Tibial nerve (tissue), 4 donors: ENCODE results near the gene XIRP2. TPM values are rescaled to one million over a fixed set of nuclear protein-coding genes. Genes with fewer than 3 reads are reported as not detected.

ENCODE experiments used
- DNase-seq, 2 donors: peaks; one replicate each; pipeline ENCODE4 v3.0.0-alpha.2; 2019; ENCODE audit warnings: low spot score in 2 of 2
- H3K27ac ChIP-seq, 4 donors: fragments of 200-600 bp; sonication (generic) in 3 of 4; one replicate each; pipeline ENCODE4 v1.5.1; 2017 to 2019; ENCODE audit warnings: mild to moderate bottlenecking in 1 of 4
- H3K27me3 ChIP-seq, 2 donors: fragments of 200-600 bp; sonication (generic) in 1 of 2; one replicate each; pipeline versions ENCODE4 v1.5.1 to v1.6.0; 2017 to 2019
- H3K36me3 ChIP-seq, 3 donors: fragments of 200-600 bp; sonication (generic); one replicate each; pipeline ENCODE4 v1.5.1; 2018 to 2019
- H3K4me1 ChIP-seq, 4 donors: fragments of 200-600 bp; sonication (generic) in 3 of 4; one replicate each; pipeline ENCODE4 v1.5.1; 2017 to 2019
- H3K4me3 ChIP-seq, 4 donors: fragments of 200-600 bp; sonication (generic) in 3 of 4; one replicate each; pipeline ENCODE4 v1.5.1; 2017 to 2019; ENCODE audit warnings: mild to moderate bottlenecking in 1 of 4, moderate library complexity in 1 of 4
- H3K9me3 ChIP-seq, 4 donors: fragments of 200-600 bp; sonication (generic) in 3 of 4; one replicate each; pipeline ENCODE4 v1.5.1; 2017 to 2019
- EP300 ChIP-seq, 2 donors: sonication (generic); formaldehyde crosslinking; IDR thresholded peaks; one replicate each; pipeline ENCODE4 v1.6.1; 2017; ENCODE audit warnings: antibody characterized with exemption in 2 of 2, mild to moderate bottlenecking in 1 of 2
- POLR2A ChIP-seq, 2 donors: fragments of 450-650 bp; IDR thresholded peaks; one replicate each; pipeline ENCODE4 v1.6.1; 2017; ENCODE audit warnings: antibody characterized with exemption in 2 of 2, mild to moderate bottlenecking in 2 of 2, moderate library complexity in 2 of 2
- WGBS, 2 donors: methylation state at CpG; one replicate each; pipeline ENCODE4 v1.1.5; 2018; 5-methylcytosine and 5-hydroxymethylcytosine counted together
- total RNA-seq, 4 donors: library from RNA; depleted of rRNA; stranded (reverse); fragments of >200 nt; gene quantifications; one replicate each; pipeline ENCODE4 v1.1.0, GENCODE V29; 2016
- TF ChIP-seq, protein P1 (sequence below), 5 experiments: fragments of 200-600 bp in 3 of 5; fragments of 450-650 bp in 2 of 5; sonication (generic) in 3 of 5; IDR thresholded peaks; one replicate each; pipeline ENCODE4 v1.5.1; 2016 to 2019; ENCODE audit warnings: antibody characterized with exemption in 5 of 5, mild to moderate bottlenecking in 3 of 5, moderate library complexity in 2 of 5

Gene XIRP2
- total RNA-seq, 4 donors from 2014 or later, result under 0.01 to 1.8 (median 0.96) TPM

DNA sequence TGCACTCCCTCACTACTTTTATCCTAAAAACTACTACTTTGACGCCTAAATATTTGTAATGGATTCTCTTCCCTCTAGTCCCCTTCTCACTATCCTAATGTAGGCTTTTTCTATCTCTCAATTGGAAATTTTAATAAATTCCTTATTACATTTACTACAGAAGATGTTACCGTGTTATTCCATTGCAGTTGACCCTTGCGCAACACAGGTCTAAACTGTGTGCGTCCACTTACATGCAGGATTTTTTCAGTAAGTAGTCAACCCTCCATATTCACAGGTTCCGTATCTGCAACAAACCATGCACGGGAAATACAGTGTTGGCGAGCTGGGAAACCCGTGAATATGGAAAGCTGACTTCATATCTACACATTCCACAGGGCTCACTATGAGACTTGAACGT, 239.8 kb downstream of the XIRP2 start:
- Histone ChIP-seq H3K27me3 (no peaks in the 10 kb centered on the region), H3K27ac (no peak overlapping the region), H3K4me3 (no peak overlapping the region), H3K36me3 (no peaks in the 10 kb centered on the region), H3K9me3 (no peaks in the 10 kb centered on the region), H3K4me1 (no peaks in the 10 kb centered on the region)
- TF ChIP-seq EP300 (IDR thresholded peaks at IDR 0.05), result no peak
- TF ChIP-seq POLR2A (IDR thresholded peaks at IDR 0.05), result no peak
- TF ChIP-seq, protein P1, sequence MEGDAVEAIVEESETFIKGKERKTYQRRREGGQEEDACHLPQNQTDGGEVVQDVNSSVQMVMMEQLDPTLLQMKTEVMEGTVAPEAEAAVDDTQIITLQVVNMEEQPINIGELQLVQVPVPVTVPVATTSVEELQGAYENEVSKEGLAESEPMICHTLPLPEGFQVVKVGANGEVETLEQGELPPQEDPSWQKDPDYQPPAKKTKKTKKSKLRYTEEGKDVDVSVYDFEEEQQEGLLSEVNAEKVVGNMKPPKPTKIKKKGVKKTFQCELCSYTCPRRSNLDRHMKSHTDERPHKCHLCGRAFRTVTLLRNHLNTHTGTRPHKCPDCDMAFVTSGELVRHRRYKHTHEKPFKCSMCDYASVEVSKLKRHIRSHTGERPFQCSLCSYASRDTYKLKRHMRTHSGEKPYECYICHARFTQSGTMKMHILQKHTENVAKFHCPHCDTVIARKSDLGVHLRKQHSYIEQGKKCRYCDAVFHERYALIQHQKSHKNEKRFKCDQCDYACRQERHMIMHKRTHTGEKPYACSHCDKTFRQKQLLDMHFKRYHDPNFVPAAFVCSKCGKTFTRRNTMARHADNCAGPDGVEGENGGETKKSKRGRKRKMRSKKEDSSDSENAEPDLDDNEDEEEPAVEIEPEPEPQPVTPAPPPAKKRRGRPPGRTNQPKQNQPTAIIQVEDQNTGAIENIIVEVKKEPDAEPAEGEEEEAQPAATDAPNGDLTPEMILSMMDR (IDR thresholded peaks at IDR 0.05), result no peak
- WGBS, 2 donors, result 96 to 97% methylated on average over 9 of the region's 9 CpGs
- DNase-seq, result no peak

DNA sequence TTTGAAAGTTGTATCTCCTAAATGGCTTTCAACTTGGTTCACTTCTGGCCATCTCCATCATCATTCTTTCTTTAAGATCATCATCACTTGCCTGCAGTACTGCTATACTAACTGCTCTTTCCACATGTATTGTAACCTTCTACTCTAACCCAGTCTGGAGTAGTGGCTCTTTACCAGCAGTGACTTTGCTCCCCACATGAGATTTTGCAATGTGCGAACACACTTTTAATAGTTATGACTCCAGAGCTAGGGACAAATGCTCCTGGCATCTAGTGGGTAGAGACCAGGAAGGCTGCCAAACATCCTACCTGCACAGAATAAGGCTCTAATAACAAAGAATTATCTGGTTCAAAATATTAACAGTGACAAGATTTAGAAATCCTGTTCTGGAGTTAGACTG, 243.8 kb downstream of the XIRP2 start:
- no peaks in the 10 kb centered on the region for H3K27me3 ChIP-seq
- WGBS, 2 donors, result 97 to 100% methylated on average over 1 of the region's 1 CpG
- no peaks in the 10 kb centered on the region for H3K9me3 ChIP-seq
- no peaks in the 10 kb centered on the region for H3K4me1 ChIP-seq
- H3K4me3 ChIP-seq, result no peak overlapping the region
- no peaks in the 10 kb centered on the region for H3K36me3 ChIP-seq
- H3K27ac ChIP-seq, result no peak overlapping the region
- TF ChIP-seq EP300 (IDR thresholded peaks at IDR 0.05), result no peak
- no peak for TF ChIP-seq POLR2A (IDR thresholded peaks at IDR 0.05)
- TF ChIP-seq, protein P1 (IDR thresholded peaks at IDR 0.05), result no peak
- no peak for DNase-seq

DNA sequence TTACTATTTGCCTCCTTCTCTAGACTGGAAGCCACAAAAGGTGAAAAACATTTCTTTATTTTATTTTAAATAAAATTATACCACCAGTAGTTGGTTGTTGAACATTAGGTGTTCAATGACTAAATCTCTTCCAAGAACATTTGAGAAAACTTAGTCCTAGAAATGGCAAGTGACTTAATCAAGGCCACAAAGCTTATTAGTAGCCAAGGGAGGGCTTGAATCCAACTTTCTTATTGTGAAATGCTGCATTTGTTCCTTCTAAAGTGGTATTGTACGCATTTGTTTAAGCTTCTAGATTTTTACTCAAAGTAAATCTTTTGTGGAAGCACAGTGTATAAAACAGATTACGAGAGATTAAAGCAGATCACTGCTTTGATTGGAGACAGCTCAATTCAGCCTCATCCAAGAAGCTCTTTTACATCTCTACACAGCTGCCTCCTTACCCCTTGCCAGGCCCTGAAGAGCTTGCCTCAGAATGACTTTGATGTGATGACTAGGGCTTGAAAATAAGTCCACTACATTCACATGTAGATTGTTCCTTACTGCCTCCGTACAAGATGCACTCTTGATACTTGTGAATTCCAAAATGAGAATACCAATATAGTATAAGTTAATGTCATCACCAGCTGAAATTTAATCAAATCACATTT, 244.8 kb downstream of the XIRP2 start:
- Histone ChIP-seq H3K4me3 (no peak overlapping the region), H3K27me3 (no peaks in the 10 kb centered on the region), H3K27ac (no peak overlapping the region), H3K36me3 (no peaks in the 10 kb centered on the region), H3K9me3 (no peaks in the 10 kb centered on the region), H3K4me1 (no peaks in the 10 kb centered on the region)
- no peak for TF ChIP-seq EP300 (IDR thresholded peaks at IDR 0.05)
- no peak for TF ChIP-seq POLR2A (IDR thresholded peaks at IDR 0.05)
- TF ChIP-seq, protein P1 (IDR thresholded peaks at IDR 0.05), result no peak
- no peak for DNase-seq
- 72 to 77% methylated on average over 3 of the region's 3 CpGs for WGBS, 2 donors

DNA sequence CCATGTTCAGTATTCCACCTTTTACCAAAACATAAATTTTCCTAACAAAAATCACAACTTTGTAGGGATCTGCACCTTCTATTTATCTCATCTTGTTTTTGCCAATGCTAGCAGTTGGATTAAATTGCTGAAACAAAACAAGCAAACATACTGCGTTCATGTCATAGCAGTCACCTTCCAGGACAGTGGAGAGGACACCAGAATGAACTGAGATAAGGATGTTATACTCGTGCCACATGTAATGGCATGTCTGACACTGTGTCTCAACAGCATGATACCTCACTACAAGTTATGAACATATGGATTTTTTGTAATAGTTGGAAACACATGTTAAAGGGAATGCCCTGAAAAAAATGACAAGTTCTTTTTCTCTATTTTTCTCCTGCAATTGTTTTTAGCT, 245.3 kb downstream of the XIRP2 start:
- TF ChIP-seq POLR2A (IDR thresholded peaks at IDR 0.05) (no peak), EP300 (IDR thresholded peaks at IDR 0.05) (no peak)
- TF ChIP-seq, protein P1 (IDR thresholded peaks at IDR 0.05), result no peak
- no peaks in the 10 kb centered on the region for H3K9me3 ChIP-seq
- no peak overlapping the region for H3K27ac ChIP-seq
- DNase-seq, result no peak
- H3K4me1 ChIP-seq, result no peaks in the 10 kb centered on the region
- 88 to 96% methylated on average over 2 of the region's 2 CpGs for WGBS, 2 donors
- H3K36me3 ChIP-seq, result no peaks in the 10 kb centered on the region
- no peaks in the 10 kb centered on the region for H3K27me3 ChIP-seq
- H3K4me3 ChIP-seq, result no peak overlapping the region

DNA sequence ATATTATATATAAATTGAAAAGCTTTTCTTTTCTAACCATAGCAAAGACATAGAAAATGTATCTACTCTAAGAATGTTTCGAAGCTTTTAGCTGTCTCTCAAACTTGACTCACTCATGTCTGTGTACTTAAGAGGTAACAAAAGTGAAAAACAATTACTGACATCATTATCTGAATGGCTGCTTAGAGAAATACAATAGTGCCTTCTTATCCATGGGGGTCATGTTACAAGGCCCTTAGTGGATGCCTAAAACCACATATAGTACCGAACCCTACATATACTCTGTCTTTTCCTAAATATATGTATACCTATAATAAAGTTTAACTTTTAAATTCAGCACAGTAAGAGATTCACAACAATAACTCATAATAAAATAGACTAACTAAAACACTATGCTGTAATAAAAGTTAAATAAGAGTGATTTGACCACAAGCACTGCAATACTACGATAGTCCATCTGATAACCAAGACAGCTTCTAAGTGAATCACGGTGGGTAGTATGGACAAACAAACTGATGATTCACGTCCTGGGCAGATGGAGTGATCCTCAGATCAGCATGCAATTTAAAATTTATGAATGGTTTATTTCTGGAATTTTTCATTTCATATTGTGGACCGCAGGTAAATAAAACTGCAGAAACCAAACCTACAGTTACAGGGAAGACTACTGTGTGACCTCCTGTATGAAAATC, 246.2 kb downstream of the XIRP2 start:
- WGBS, 2 donors, result 77 to 78% methylated on average over 6 of the region's 6 CpGs
- Histone ChIP-seq H3K9me3 (no peaks in the 10 kb centered on the region), H3K27me3 (no peaks in the 10 kb centered on the region), H3K4me3 (no peak overlapping the region), H3K36me3 (no peaks in the 10 kb centered on the region), H3K27ac (no peak overlapping the region), H3K4me1 (no peaks in the 10 kb centered on the region)
- DNase-seq, result no peak
- no peak for TF ChIP-seq POLR2A (IDR thresholded peaks at IDR 0.05)
- no peak for TF ChIP-seq EP300 (IDR thresholded peaks at IDR 0.05)
- TF ChIP-seq, protein P1 (IDR thresholded peaks at IDR 0.05), result no peak
